ENCODE results near the gene DMRTB1. TPM values are rescaled to one million over a fixed set of nuclear protein-coding genes. Genes with fewer than 3 reads are reported as not detected.

DMRTB1 gene
- total RNA-seq, 1 donor from 2014 or later: not detected

- H3K27me3 ChIP-seq: no peaks in the 10 kb centered on the region
- no peaks in the 10 kb centered on the region for H3K9me3 ChIP-seq
- H3K4me1 ChIP-seq: no peaks in the 10 kb centered on the region
- H3K4me3 ChIP-seq: no peak overlapping the region
- no peaks in the 10 kb centered on the region for H3K36me3 ChIP-seq
- no peak overlapping the region for H3K27ac ChIP-seq
- TF ChIP-seq CTCF (IDR thresholded peaks at IDR 0.05): no peak
- intact Hi-C loops (cut with DNase I): no loop called here
- no peak for DNase-seq (ENCODE audit: low spot score in 2 of 2)
Measured at GRCh38 chr1:53503433-53504217, 44.4 kb downstream of the DMRTB1 start.

- DNase-seq (ENCODE audit: low spot score in 2 of 2): no peak
- no peaks in the 10 kb centered on the region for H3K27me3 ChIP-seq
- no peak for TF ChIP-seq CTCF (IDR thresholded peaks at IDR 0.05)
Measured at GRCh38 chr1:53504901-53505300, 45.7 kb downstream of the DMRTB1 start.

GRCh38 chr1:53505401-53505800 is 46.2 kb downstream of the DMRTB1 start:
- no peak for DNase-seq (ENCODE audit: low spot score in 2 of 2)
- Histone ChIP-seq H3K4me3 (no peak overlapping the region), H3K36me3 (no peaks in the 10 kb centered on the region), H3K27ac (no peak overlapping the region), H3K4me1 (no peaks in the 10 kb centered on the region), H3K27me3 (no peaks in the 10 kb centered on the region), H3K9me3 (no peaks in the 10 kb centered on the region)
- intact Hi-C loops (cut with DNase I): no loop called here
- no peak for TF ChIP-seq CTCF (IDR thresholded peaks at IDR 0.05)

More at GRCh38 chr1:53504901-53505300, 45.7 kb downstream of the DMRTB1 start:
- H3K4me1 ChIP-seq: no peaks in the 10 kb centered on the region
- H3K4me3 ChIP-seq: no peak overlapping the region
- H3K36me3 ChIP-seq: no peaks in the 10 kb centered on the region
- no peak overlapping the region for H3K27ac ChIP-seq
- intact Hi-C loops (cut with DNase I): no loop called here
- H3K9me3 ChIP-seq: no peaks in the 10 kb centered on the region

GRCh38 chr1:53505891-53506290 is 46.7 kb downstream of the DMRTB1 start:
- no peak for DNase-seq (ENCODE audit: low spot score in 2 of 2)
- H3K4me3 ChIP-seq: no peak overlapping the region
- H3K27me3 ChIP-seq: no peaks in the 10 kb centered on the region
- no peaks in the 10 kb centered on the region for H3K36me3 ChIP-seq
- peaks cover 0 to 2% of the 10 kb centered on the region in 2 donors for H3K4me1 ChIP-seq
- intact Hi-C loops (cut with DNase I): no loop called here
- TF ChIP-seq CTCF (IDR thresholded peaks at IDR 0.05): no peak
- no peak overlapping the region for H3K27ac ChIP-seq
- no peaks in the 10 kb centered on the region for H3K9me3 ChIP-seq

- no peak for DNase-seq (ENCODE audit: low spot score in 2 of 2)
- Histone ChIP-seq H3K27me3 (no peaks in the 10 kb centered on the region), H3K36me3 (no peaks in the 10 kb centered on the region), H3K4me3 (no peak overlapping the region), H3K27ac (no peak overlapping the region), H3K9me3 (no peaks in the 10 kb centered on the region), H3K4me1 (peaks cover 0 to 8% of the 10 kb centered on the region in 2 donors)
- TF ChIP-seq CTCF (IDR thresholded peaks at IDR 0.05): no peak
- intact Hi-C loops (cut with DNase I): no loop called here
Measured at GRCh38 chr1:53506355-53507050, 47.3 kb downstream of the DMRTB1 start.

Data from ascending aorta (tissue), 2 donors.